EH (cell line): ENCODE measurements around the gene DHRS7.

ENCODE experiments used
- DNase-seq: peaks from one replicate; pipeline ENCODE4 v3.0.0-alpha.2; 2015; ENCODE audit warnings: low read depth

Gene DHRS7

GRCh38 chr14:60184905-60185555 is 19.8 kb upstream of the DHRS7 start:
- no peak for DNase-seq

- DNase-seq, result peak; percentile 69
Measured at GRCh38 chr14:60184146-60184904, 19.1 kb upstream of the DHRS7 start.

GRCh38 chr14:60183741-60184140 is 18.5 kb upstream of the DHRS7 start:
- peak; percentile 15 for DNase-seq

GRCh38 chr14:60183138-60183537 is 17.9 kb upstream of the DHRS7 start:
- DNase-seq, result no peak

- peak; percentile 64 for DNase-seq
Measured at GRCh38 chr14:60179431-60179869, 14.3 kb upstream of the DHRS7 start.

- no peak for DNase-seq
Measured at GRCh38 chr14:60178820-60179219, 13.6 kb upstream of the DHRS7 start.

- DNase-seq, result no peak
Measured at GRCh38 chr14:60178164-60178563, 13.0 kb upstream of the DHRS7 start.

- DNase-seq, result no peak
Measured at GRCh38 chr14:60175255-60175902, 10.2 kb upstream of the DHRS7 start.

- no peak for DNase-seq
Measured at GRCh38 chr14:60174352-60175254, 9.4 kb upstream of the DHRS7 start.

- DNase-seq, result no peak
Measured at GRCh38 chr14:60171690-60172089, 6.5 kb upstream of the DHRS7 start.

- DNase-seq, result no peak
Measured at GRCh38 chr14:60170948-60171347, 5.8 kb upstream of the DHRS7 start.

GRCh38 chr14:60169722-60170121 is 4.5 kb upstream of the DHRS7 start:
- no peak for DNase-seq

GRCh38 chr14:60166142-60166541 is 944 bp upstream of the DHRS7 start:
- no peak for DNase-seq

GRCh38 chr14:60165547-60165876 is 314 bp upstream of the DHRS7 start:
- no peak for DNase-seq

GRCh38 chr14:60164404-60164711 is 840 bp downstream of the DHRS7 start:
- DNase-seq, result no peak

GRCh38 chr14:60163693-60164092 is 1.5 kb downstream of the DHRS7 start:
- no peak for DNase-seq

- no peak for DNase-seq
Measured at GRCh38 chr14:60161196-60162107, 3.7 kb downstream of the DHRS7 start.

GRCh38 chr14:60160422-60160821 is 4.8 kb downstream of the DHRS7 start:
- no peak for DNase-seq

GRCh38 chr14:60154671-60155070 is 10.5 kb downstream of the DHRS7 start:
- DNase-seq, result no peak

GRCh38 chr14:60153991-60154390 is 11.2 kb downstream of the DHRS7 start:
- no peak for DNase-seq

GRCh38 chr14:60151715-60152114 is 13.5 kb downstream of the DHRS7 start:
- DNase-seq, result peak; percentile 96
